ENCODE results near the gene NNAT.
"Not testable (repeated sequence)": the region's sequence is repeated elsewhere in the genome, so short reads cannot be mapped to it uniquely, and the experiment has no call there.

The NNAT gene

GRCh38 chr20:37521061-37521771 lies at the start of gene NNAT:
Gene NNAT, plus strand, starts transcription at chr20:37521250. Its CDS starts 82 bp downstream, at chr20:37521332.
- DNase-seq, result no peak

- no peak for DNase-seq
These were observed 49.3 kb upstream of the NNAT start for GRCh38 chr20:37471741-37472235.

GRCh38 chr20:37472435-37472834 lies 48.6 kb upstream of the NNAT start:
- not testable (repeated sequence) for DNase-seq

GRCh38 chr20:37473249-37474000 lies 47.6 kb upstream of the NNAT start:
- no peak for DNase-seq

- DNase-seq, result no peak
These were observed 46.7 kb upstream of the NNAT start for GRCh38 chr20:37474386-37474785.

- DNase-seq, result no peak
These were observed 45.8 kb upstream of the NNAT start for GRCh38 chr20:37475252-37475651.

- no peak for DNase-seq
These were observed 44.0 kb upstream of the NNAT start for GRCh38 chr20:37477041-37477440.

- DNase-seq, result no peak
These were observed 41.8 kb upstream of the NNAT start for GRCh38 chr20:37479266-37479665.

- DNase-seq, result no peak
These were observed 40.9 kb upstream of the NNAT start for GRCh38 chr20:37479925-37480691.

GRCh38 chr20:37480919-37481318 lies 40.1 kb upstream of the NNAT start:
- no peak for DNase-seq

GRCh38 chr20:37481610-37482009 lies 39.4 kb upstream of the NNAT start:
- DNase-seq, result no peak

GRCh38 chr20:37484331-37484730 lies 36.7 kb upstream of the NNAT start:
- no peak for DNase-seq

GRCh38 chr20:37486209-37486608 lies 34.8 kb upstream of the NNAT start:
- DNase-seq, result not testable (repeated sequence)

GRCh38 chr20:37490663-37491350 lies 30.2 kb upstream of the NNAT start:
- no peak for DNase-seq

- DNase-seq, result no peak
These were observed 28.9 kb upstream of the NNAT start for GRCh38 chr20:37492096-37492625.

GRCh38 chr20:37492945-37493344 lies 28.1 kb upstream of the NNAT start:
- no peak for DNase-seq

GRCh38 chr20:37494301-37494700 lies 26.7 kb upstream of the NNAT start:
- DNase-seq, result no peak

- no peak for DNase-seq
These were observed 26.3 kb upstream of the NNAT start for GRCh38 chr20:37494796-37495195.

GRCh38 chr20:37498066-37498665 lies 22.9 kb upstream of the NNAT start:
- DNase-seq, result no peak

- no peak for DNase-seq
These were observed 20.7 kb upstream of the NNAT start for GRCh38 chr20:37500311-37500710.

GRCh38 chr20:37501940-37502339 lies 19.1 kb upstream of the NNAT start:
- DNase-seq, result no peak

GRCh38 chr20:37502654-37503053 lies 18.4 kb upstream of the NNAT start:
- no peak for DNase-seq
